Small intestine (tissue), 7 donors: ENCODE results near the gene COIL. TPM values are rescaled to one million over a fixed set of nuclear protein-coding genes. Genes with fewer than 3 reads are reported as not detected.
A peak's percentile ranks its signal among the peaks of the same experiment; 100 is the strongest.
"Not testable (repeated sequence)": the region's sequence is repeated elsewhere in the genome, so short reads cannot be mapped to it uniquely, and the experiment has no call there.

Experiments used
- DNase-seq, 2 donors: peaks; one replicate each; pipeline versions ENCODE4 v3.0.0 to v3.0.0-alpha.2; 2013
- FAIRE-seq: peaks from 2 replicates; lab custom pipeline; 2012; peaks lifted over from hg19 to GRCh38; lab: Jason Lieb, UNC
- H3K27ac ChIP-seq, 3 donors: one replicate each; pipeline ENCODE4 v1.5.1; 2013; ENCODE audit warnings: low read length in 2 of 3, mild to moderate bottlenecking in 2 of 3, control low read depth in 1 of 3, inconsistent platforms in 1 of 3, low read depth in 1 of 3, moderate library complexity in 1 of 3
- H3K27me3 ChIP-seq, 3 donors: one replicate each; pipeline ENCODE4 v1.6.1; 2013; ENCODE audit warnings: low read length in 3 of 3, inconsistent platforms in 1 of 3; ENCODE audit not compliant: control insufficient read depth in 3 of 3, insufficient read depth in 3 of 3
- H3K36me3 ChIP-seq, 3 donors: one replicate each; pipeline ENCODE4 v1.6.1; 2013; ENCODE audit warnings: low read length in 3 of 3, inconsistent platforms in 1 of 3, low read depth in 1 of 3, mild to moderate bottlenecking in 1 of 3, moderate library complexity in 1 of 3; ENCODE audit not compliant: control insufficient read depth in 3 of 3, insufficient read depth in 2 of 3
- H3K4me1 ChIP-seq, 3 donors: one replicate each; pipeline ENCODE4 v1.6.1; 2013; ENCODE audit warnings: low read length in 2 of 3, inconsistent platforms in 1 of 3, low read depth in 1 of 3, mild to moderate bottlenecking in 1 of 3, moderate library complexity in 1 of 3; ENCODE audit not compliant: control insufficient read depth in 3 of 3, insufficient read depth in 2 of 3
- H3K4me3 ChIP-seq, 3 donors: one replicate each; pipeline ENCODE4 v1.5.1; 2013; ENCODE audit warnings: low read length in 3 of 3, control low read depth in 1 of 3, inconsistent platforms in 1 of 3, low read depth in 1 of 3, mild to moderate bottlenecking in 1 of 3, moderate library complexity in 1 of 3
- H3K9me3 ChIP-seq, 2 donors: one replicate each; pipeline ENCODE4 v1.6.1; 2013; ENCODE audit warnings: low read depth in 1 of 2, low read length in 1 of 2; ENCODE audit not compliant: control insufficient read depth in 2 of 2, insufficient read depth in 1 of 2
- WGBS, 3 donors: extraction: QIAGEN DNeasy Blood & Tissue Kit; methylation state at CpG; one replicate each; pipeline ENCODE4 v1.1.7; 2013; 5-methylcytosine and 5-hydroxymethylcytosine counted together
- polyA plus RNA-seq, 4 donors: library from polyadenylated mRNA; stranded (reverse) in 3 of 4; unstranded in 1 of 4; fragments of 200-250 nt in 3 of 4; fragments of 120-200 nt in 1 of 4; gene quantifications; one replicate each; pipeline versions ENCODE4 v1.2.1 to v1.2.3, GENCODE V29; 2013
- donor health status: healthy with polysubstance abuse.
- donor health status: control.
- donor health status: control.
- donor health status: Bipolar disorder and iron deficiency.
- donor health status: healthy.

COIL gene
- polyA plus RNA-seq, 4 donors, result 8.4 to 20.4 (median 10.9) TPM

DNA sequence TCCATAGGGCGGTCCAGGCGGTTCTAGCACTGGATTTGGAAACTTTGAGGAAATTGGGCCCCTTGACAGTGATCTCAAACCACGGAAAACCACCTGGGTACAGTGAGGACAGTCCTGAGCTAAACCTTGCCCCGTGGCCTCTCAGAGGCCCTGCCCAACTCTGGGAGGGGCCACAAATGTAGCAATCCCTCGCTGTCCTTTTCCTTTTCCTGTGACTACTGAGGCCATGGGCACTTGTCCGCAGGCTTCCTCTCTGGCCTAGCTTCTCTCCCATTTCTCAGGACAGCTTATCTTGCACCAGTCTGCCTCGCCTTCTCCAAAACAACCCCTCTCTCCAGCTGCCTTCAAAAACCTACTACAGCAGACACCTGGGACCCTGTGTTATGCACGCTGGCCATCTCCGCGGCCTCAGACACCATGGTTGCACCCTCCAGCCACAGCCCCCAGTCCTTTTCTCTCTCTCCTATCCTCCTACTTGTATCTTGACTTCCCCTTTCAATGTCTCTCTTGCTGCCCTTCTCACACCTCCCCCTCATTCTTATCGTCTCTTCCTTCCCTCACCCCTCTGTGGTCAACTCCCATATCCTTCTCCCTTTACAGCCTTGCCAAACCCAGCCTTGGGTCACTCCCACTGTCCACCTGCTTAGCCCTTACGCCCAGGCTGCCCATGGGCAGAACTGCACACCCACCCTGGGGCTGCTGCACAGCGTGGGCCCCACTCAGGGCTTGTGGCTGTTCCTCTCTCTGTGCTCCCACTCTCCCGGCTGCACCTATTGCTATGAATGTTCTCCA, 24.7 kb upstream of the COIL start:
- 82 to 84% (median 84%) methylated on average over 14 of the region's 14 CpGs for WGBS, 3 donors
- Histone ChIP-seq H3K27ac (peak overlapping the region in 1 of 3 donors; percentile 21), H3K36me3 (peaks cover 0 to 59% (median 0%) of the 10 kb centered on the region in 3 donors)

DNA sequence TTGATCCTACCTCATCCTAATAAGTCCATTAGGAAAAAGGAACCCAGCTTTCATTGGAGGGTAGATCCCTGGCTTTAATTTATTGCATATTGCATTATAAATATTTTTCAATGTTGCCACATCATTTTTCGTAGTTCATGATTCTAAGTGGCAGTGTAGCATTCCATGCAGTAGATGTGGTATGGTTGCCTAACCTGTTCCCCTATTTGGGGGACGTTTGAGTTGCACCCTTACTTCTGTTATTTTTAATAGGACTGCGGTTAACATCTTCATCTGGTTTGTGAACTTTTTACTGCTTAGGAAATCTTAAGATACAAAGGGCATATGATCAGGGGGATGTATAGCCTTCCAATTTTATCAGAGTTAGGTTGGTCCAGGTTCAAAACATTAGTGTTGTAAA, 22.5 kb upstream of the COIL start:
- Histone ChIP-seq H3K27me3 (no peaks in the 10 kb centered on the region), H3K4me3 (no peak overlapping the region), H3K9me3 (no peaks in the 10 kb centered on the region), H3K36me3 (peaks cover 0 to 49% (median 0%) of the 10 kb centered on the region in 3 donors), H3K27ac (no peak overlapping the region), H3K4me1 (peaks cover 0 to 53% (median 16%) of the 10 kb centered on the region in 3 donors)
- peak in 1 of 2 donors; percentile 50 for DNase-seq
- no peak for FAIRE-seq
- WGBS, 3 donors, result 39 to 64% (median 40%) methylated on average over 3 of the region's 3 CpGs

More for the DNA sequence above, 24.7 kb upstream of the COIL start:
- Histone ChIP-seq H3K4me1 (peaks cover 0 to 53% (median 9%) of the 10 kb centered on the region in 3 donors), H3K4me3 (no peak overlapping the region), H3K27me3 (no peaks in the 10 kb centered on the region), H3K9me3 (no peaks in the 10 kb centered on the region)
- no peak for FAIRE-seq
- peak in 1 of 2 donors; percentile 59 for DNase-seq

DNA sequence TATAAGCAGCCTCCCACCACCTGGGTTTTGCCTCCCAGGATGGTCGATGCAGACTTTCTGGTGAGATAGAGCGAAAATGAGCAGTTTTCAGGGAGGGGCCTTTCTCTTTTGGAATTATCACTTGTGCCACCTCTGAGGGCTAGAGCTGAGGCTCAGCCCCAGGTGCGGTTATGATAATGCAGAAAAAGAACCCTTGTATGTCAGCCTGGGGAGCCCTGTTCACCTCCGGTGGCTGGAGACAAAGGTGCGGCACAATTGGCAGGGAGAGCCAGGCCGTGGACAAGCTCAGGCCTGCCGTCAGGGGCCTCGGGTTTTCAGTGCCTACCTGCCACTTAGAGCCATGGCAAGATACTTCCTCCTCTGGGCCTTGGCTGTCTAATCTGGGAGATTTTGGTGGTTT, 21.5 kb upstream of the COIL start:
- no peak overlapping the region for H3K4me3 ChIP-seq
- peaks cover 0 to 45% (median 10%) of the 10 kb centered on the region in 3 donors for H3K4me1 ChIP-seq
- FAIRE-seq (no peak), DNase-seq (no peak)
- H3K27ac ChIP-seq, result no peak overlapping the region
- H3K27me3 ChIP-seq, result no peaks in the 10 kb centered on the region
- no peaks in the 10 kb centered on the region for H3K9me3 ChIP-seq
- peaks cover 0 to 46% (median 0%) of the 10 kb centered on the region in 3 donors for H3K36me3 ChIP-seq
- 84 to 90% (median 89%) methylated on average over 8 of the region's 8 CpGs for WGBS, 3 donors

DNA sequence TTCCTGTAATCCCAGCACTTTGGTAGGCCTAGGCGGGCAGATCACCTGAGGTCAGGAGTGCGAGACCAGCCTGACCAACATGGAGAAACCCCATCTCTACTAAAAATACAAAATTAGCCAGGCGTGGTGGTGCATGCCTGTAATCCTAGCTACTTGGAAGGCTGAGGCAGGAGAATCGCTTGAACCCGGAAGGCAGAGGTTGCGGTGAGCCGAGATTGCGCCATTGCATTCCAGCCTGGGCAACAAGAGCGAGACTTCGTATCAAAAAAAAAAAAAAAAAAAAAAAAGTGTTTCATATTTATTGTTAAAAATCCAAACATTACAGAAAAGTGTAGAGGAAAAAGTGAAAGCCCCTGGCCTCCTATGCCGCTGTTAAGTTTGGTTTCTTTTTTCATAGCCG, 19.7 kb upstream of the COIL start:
- FAIRE-seq, H3K27ac ChIP-seq, DNase-seq, H3K4me3 ChIP-seq, H3K27me3 ChIP-seq, H3K9me3 ChIP-seq: not testable (repeated sequence)
- 89 to 96% (median 93%) methylated on average over 12 of the region's 12 CpGs for WGBS, 3 donors
- H3K36me3 ChIP-seq, result peaks cover 0 to 31% (median 0%) of the 10 kb centered on the region in 3 donors
- peaks cover 0 to 46% (median 8%) of the 10 kb centered on the region in 3 donors for H3K4me1 ChIP-seq

DNA sequence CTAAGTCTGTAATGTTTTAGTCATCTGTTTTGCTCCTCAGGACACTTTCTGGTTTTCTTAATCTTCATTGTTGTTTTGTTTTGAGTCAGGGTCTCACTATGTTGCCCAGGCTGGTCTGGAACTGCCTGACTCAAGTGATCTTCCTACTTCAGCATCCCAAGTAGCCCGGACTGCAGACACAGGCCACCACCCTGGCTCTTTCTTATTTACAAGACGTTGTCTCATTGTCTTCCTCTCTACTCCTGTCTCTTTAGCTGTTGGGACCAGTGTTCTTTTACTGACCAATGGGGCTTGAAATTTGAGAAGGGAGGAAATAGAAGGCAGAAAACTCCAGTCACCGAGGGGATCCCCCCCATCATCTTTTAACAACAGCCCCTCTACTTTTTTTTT, 18.2 kb upstream of the COIL start:
- DNase-seq, result peak in 1 of 2 donors; percentile 13
- peaks cover 0 to 19% (median 0%) of the 10 kb centered on the region in 3 donors for H3K36me3 ChIP-seq
- no peak for FAIRE-seq
- H3K4me1 ChIP-seq, result peaks cover 0 to 32% (median 7%) of the 10 kb centered on the region in 3 donors
- peak overlapping the region in 2 of 3 donors; percentile 41 to 69 for H3K27ac ChIP-seq
- H3K27me3 ChIP-seq, result no peaks in the 10 kb centered on the region
- peak overlapping the region in 1 of 3 donors; percentile 75 for H3K4me3 ChIP-seq
- H3K9me3 ChIP-seq, result no peaks in the 10 kb centered on the region
- 45 to 52% (median 46%) methylated on average over 3 of the region's 3 CpGs for WGBS, 3 donors

DNA sequence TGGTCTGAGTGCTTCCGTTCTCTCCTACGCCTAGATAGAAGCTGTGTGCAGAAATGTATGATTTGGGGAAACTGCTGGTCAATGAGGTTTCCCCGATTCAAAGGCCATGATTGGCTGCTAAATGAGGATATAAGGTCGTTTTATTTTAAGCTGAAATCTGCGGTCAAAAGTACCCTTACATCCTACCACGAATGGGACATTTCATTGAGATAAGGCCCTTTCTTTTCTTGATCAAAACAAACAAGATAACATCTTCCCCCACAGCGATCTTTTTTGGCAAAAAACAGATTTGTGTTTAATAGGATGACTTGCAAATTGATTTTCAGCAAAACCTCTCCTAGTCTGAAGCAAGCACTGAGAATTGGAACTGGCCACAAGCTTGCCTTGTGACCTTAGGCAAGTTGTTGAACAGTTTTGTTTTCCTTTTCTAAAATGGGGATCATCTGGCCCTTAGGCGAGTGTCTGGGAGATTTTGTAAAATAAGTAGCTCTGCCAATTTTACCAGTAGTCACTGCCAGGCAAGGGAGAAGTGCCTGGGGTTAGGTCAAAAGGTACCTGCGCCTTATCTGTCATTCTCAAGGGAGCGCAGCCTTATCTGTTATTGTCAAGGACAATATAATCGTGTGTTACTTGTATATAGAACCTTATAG, 17.7 kb upstream of the COIL start:
- FAIRE-seq, result no peak
- 13 to 22% (median 15%) methylated on average over 11 of the region's 11 CpGs for WGBS, 3 donors
- peak; percentile 36 to 51 for DNase-seq
- Histone ChIP-seq H3K27ac (peak overlapping the region in 2 of 3 donors; percentile 41 to 69), H3K27me3 (no peaks in the 10 kb centered on the region), H3K4me3 (peak overlapping the region in 2 of 3 donors; percentile 61 to 75), H3K36me3 (peaks cover 0 to 16% (median 0%) of the 10 kb centered on the region in 3 donors), H3K4me1 (peaks cover 0 to 32% (median 7%) of the 10 kb centered on the region in 3 donors), H3K9me3 (no peaks in the 10 kb centered on the region)

DNA sequence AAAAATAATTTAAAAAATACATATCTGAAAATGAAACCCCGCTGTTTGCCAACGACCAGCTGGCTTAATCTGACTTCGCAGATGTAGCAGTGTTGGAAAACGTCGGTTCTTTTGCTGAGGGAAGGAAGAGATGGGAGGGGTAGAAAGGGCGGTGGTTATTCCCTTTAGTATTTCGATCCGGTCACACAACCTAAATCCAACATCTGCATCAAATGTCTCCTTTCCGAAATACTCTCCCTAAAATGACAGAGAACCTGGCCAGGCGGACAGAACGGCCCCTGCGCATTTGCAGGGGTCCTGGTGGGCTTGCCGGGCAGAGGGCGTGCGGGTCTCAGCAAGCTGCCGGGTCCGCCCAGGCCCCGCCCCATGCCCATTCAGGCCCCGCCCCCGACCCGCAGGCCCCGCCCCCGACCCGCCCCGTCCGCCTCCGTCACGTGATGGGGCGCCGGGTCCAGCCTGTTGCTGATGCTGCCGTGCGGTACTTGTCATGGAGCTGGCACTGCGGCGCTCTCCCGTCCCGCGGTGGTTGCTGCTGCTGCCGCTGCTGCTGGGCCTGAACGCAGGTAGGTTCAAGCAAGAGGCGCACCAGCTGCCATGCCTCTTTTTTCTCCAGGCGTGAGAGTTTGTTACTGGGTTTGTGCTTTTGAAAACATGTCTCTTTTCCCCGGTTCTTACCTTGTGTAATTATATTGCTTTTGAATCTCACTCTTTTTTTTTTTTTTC, 17.0 kb upstream of the COIL start, which contains the start of gene SCPEP1:
Gene SCPEP1 (plus strand): TSS at position 459 of the 723 bp plus-strand sequence. CDS start 29 bp downstream, at position 488.
- no peak for FAIRE-seq
- peak; percentile 78 to 82 for DNase-seq
- Histone ChIP-seq H3K27ac (peak within 1 kb of the TSS; percentile 41 to 82 (median 68)), H3K4me1 (peaks cover 0 to 26% (median 7%) of the 10 kb centered on the region in 3 donors), H3K9me3 (no peaks in the 10 kb centered on the region), H3K4me3 (peak within 1 kb of the TSS; percentile 53 to 75 (median 61)), H3K27me3 (no peaks in the 10 kb centered on the region), H3K36me3 (peaks cover 0 to 16% (median 0%) of the 10 kb centered on the region in 3 donors)
- WGBS, 3 donors, result 0 to 1% (median 0%) methylated on average over 40 to 42 of the region's 42 CpGs
